ENCODE data around the gene MISP3.
A peak's percentile ranks its signal among the peaks of the same experiment; 100 is the strongest.
"Not testable (repeated sequence)": the region's sequence is repeated elsewhere in the genome, so short reads cannot be mapped to it uniquely, and the experiment has no call there.

MISP3 gene

DNA sequence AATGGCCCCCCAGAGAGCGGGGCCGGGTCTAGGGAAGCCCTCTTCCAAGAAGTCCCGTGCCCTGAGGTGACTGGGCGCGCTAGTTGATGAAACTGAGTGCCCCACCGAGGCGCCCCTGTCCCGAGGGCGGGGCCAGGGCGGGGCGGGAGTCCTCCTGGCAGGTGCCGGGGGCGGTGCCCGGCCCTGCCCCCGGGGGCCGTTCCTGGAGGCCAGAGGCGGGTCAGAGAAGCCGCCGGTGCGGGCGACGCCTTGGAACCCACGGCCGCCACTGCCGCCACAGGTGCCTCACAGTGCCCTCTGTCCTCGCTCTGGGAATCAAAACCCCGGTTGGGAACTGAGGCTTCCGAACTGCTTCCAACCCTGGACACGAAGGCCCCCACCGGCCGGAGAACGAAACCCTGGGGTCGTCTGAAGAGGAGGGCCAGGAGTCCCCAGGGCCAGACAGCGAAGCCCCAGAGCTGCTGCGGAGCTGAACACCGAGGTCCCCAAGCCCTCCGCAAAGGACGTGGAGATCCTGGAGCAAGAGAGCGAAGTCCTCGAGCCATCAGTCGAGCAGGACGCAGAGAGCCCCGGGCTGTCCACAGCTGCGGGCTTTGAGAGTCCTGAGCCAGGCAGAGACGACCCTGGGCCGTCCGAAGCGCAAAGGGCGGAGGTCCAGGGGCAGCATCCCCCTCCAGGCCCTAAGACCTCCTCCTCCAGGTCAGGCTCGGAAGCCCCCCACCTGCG is at the start of gene MISP3:
TSS of gene MISP3 (plus strand) at position 252 of the 726 bp plus-strand sequence. CDS start 524 bp downstream, outside the sequence.
- no peak for DNase-seq (ENCODE audit: low spot score)

DNA sequence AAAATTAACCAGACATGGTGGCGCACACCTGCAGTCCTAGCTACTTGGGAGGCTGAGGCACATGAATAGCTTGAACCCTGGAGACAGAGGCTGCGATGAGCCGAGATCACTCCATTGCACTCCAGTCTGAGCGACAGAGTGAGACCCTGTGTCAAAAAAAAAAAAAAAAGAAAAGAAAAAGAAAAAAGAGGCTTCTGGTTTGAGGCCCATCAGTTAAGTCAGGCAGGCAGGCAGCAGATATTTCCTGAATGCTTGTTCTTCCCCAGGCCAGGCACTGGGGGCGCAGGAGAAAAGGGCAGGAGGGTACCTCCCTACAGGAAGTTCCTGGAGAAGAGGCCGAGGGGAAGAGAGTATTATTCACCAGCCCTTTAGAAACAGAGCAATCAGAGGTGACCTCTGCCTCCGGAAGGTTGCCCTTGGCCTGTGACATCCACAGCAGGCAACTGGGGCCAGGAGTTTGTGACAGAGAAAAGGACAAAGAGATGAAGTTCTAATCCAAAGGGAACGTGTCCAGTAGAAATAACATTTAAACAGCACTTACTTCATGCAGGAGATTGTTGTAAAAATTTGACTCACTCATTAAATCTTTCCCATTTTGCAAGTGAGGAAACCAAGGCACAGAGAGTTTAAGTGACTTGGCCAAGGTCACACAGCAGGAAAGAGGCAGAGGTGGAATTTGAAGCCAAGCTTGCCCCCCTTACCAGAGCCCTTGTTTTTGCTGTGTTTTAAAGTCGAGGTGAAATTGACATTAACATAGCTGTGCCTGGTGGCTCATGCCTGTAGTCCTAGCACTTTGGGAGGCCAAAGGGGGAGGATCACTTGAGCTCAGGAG is 49.0 kb upstream of the MISP3 start:
- peak; percentile 13 for DNase-seq (ENCODE audit: low spot score)

DNA sequence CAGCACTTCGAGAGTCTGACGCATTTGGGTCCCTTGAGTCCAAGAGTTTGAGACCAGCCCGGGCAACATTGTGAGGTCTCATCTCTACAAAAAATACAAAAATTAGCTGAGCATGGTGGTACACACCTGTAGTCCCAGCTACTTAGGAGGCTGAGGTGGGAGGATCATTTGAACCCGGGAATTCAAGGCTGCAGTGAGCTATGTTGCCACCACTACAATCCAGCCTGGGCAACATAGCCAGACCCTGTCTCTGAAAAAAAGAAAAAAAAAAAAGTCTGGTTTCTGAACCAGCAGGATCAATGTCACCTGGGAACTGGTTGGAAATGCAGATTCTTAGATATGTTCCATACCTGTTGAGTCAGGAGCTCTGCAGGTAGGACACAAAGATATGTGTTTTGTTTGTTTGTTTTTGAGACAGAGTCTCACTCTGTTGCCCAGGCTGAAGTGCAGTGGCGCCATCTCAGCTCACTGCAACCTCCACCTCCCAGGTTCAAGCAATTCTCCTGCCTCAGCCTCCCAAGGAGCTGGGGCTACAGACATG is 45.9 kb upstream of the MISP3 start:
- DNase-seq (ENCODE audit: low spot score), result not testable (repeated sequence)

DNA sequence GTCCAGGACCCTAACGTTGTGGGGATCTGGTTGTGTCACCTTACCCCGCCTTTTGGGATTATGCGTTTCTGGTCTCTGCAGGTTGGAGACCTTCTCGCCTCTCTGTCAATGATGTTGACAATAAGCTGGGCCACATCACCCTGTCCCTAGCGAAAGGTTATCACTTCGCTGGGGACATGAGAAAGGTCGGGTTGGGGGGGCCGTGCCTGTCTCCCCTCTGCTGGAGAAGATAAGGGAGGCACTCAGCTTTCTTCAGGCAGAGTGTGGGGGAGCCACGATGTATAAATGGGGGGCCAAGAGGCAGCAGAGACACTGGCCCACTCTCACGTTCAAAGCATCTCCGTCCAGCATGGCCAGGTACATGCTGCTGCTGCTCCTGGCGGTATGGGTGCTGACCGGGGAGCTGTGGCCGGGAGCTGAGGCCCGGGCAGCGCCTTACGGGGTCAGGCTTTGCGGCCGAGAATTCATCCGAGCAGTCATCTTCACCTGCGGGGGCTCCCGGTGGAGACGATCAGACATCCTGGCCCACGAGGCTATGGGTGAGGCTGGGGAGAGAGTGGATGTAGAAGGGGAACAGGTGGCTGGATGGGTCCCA is 44.6 kb upstream of the MISP3 start, which contains the start of gene RLN3:
TSS of gene RLN3 (plus strand) at position 293 of the 595 bp plus-strand sequence. CDS start at position 350, 57 bp downstream.
- DNase-seq (ENCODE audit: low spot score), result no peak

DNA sequence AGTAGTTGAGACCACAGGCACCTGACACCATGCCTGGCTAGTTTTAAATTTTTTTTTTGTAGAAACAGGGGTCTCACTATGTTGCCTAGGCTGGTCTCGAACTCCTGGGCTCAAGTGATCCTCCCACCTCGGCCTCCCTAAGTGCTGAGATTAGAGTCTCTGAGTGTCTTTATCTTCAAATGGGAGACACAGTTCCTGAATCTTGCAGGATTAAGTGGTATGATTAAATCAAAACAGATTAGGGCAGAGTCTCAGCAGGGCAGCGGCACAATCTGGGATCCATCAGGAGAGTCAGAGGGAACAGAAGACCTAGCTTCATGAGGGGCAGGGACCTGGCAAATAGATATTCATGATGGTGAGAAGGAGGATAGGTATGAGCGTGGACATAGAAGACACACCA is 43.7 kb upstream of the MISP3 start:
- no peak for DNase-seq (ENCODE audit: low spot score)

DNA sequence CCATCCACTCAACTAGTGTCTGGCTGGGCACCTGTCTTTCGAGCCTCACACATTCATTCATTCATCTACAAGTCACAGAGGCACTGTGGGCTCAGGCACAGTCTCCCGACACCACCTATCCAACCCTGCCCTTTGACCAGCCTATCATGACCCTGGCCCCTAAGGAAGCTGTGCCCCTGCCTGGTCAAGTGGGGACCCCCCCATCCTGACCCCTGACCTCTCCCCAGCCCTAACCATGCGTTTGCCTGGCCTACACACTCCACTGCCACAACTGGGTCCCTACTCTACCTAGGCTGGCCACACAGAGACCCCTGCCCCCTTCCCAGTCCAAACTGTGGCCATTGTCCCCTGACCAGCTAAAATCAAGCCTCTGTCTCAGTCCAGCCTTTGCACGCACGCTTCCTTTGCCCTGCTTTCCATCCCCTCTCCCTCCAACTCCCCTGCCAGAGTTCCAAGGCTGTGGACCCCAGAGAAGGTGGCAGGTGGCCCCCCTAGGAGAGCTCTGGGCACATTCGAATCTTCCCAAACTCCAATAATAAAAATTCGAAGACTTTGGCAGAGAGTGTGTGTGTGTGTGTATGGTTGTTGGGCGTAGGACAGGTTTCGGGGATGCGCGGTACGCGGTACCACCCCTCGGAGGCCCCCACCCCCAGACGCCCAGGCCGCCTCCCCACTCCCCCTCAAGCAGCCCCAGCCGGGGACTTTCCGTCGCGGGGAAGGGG is 41.4 kb upstream of the MISP3 start:
- peak; percentile 86 for DNase-seq (ENCODE audit: low spot score)

DNA sequence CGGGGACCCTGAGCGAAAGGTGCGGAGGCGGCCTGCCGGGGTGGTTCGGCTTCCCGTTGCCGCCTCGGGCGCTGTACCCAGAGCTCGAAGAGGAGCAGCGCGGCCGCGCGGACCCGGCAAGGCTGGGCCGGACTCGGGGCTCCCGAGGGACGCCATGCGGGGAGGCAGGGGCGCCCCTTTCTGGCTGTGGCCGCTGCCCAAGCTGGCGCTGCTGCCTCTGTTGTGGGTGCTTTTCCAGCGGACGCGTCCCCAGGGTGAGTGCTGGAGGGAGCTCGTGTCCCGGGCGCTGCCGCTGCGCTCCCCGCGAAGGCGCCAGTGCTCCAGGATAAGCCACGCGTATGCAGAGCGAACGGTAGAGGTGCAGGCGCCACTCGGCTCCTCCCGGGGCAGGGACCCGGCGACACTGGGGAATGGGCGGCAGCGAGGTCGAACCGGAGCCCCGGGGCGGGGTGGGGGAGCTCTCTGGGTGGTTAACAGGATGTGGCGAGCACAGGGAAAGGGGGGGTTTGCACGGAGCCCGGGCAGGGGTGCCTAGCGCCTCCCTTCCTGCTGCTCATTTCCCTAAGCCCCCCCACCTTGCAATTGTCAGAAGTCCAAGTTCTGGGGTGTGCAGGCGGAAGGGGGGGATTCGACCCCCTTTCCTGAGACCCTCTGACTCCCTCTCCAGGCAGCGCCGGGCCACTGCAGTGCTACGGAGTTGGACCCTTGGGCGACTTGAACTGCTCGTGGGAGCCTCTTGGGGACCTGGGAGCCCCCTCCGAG is 40.7 kb upstream of the MISP3 start, which contains the start of gene IL27RA:
TSS of gene IL27RA (plus strand) at position 44 of the 762 bp plus-strand sequence. CDS start at position 155, 111 bp downstream.
- DNase-seq (ENCODE audit: low spot score), result peak; percentile 89

DNA sequence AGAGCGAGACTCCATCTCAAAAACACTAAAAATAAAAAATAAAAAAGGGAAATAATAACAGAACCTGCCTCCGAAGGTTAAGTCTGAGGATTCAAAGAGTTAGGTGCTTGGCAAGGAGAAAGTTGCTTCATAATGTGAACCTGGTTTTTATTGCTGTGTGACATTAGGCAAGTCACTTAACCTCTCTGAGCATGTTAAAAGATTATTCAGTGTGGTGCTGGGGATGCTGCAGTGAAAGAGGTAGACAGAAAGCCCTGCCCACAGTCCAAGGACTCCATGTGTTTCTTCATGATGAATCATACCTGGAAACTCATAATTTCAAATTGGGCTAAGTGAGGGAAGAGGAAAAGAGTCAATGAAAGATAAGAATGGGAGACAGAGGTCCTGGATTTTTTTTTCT is 38.6 kb upstream of the MISP3 start:
- no peak for DNase-seq (ENCODE audit: low spot score)

DNA sequence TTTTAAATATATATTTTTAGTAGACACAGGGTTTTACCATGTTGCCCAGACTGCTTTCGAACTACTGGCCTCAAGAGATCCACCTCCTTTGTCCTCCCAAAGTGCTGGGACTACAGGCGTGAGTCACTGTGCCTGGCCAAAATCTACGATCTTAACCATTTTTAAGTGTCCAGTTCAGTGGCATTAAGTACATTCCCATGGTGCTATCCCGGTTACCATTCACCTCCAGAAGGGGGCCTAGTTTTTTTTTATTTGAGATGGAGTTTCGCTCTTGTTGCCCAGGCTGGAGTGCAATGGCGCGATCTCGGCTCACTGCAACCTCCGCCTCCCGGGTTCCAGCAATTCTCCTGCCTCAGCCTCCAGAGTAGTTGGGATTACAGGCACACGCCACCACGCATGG is 37.4 kb upstream of the MISP3 start:
- DNase-seq (ENCODE audit: low spot score), result not testable (repeated sequence)

DNA sequence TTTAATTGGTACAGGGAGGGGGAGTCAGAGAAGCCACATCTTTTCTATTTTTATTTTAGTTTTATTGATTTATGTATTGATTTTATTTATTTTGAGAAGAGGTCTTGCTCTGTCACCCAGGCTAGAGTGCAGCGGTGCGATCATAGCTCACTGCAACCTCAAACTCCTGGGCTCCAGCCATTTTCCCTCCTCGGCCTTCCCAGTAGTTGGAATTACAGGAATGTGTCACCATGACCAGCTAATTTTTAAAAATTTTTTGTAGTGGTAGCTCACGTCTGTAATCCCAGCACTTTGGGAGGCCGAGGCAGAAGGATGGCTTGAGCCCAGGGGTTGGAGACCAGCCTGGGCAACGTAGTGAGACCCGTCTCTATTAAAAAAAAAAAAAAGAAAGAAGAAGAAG is 36.9 kb upstream of the MISP3 start:
- DNase-seq (ENCODE audit: low spot score), result no peak

DNA sequence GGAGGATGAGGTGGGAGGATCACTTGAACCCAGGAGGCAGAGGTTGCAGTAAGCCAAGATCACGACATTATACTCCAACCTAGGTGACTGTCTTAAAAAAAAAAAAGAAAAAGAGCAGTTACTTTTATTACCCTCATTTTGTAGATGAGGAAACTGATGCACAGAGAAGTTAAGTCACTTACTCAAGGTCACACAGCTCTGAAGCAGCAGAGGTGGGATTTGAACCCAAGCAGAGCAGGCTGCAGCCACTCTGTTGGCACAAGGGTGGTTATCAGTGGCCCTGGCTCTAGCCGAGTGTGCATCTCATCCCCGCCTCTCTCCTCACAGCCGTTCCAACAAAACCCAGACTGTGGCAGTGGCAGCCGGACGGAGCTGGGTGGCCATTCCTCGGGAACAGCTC is 33.4 kb upstream of the MISP3 start:
- DNase-seq (ENCODE audit: low spot score), result no peak

DNA sequence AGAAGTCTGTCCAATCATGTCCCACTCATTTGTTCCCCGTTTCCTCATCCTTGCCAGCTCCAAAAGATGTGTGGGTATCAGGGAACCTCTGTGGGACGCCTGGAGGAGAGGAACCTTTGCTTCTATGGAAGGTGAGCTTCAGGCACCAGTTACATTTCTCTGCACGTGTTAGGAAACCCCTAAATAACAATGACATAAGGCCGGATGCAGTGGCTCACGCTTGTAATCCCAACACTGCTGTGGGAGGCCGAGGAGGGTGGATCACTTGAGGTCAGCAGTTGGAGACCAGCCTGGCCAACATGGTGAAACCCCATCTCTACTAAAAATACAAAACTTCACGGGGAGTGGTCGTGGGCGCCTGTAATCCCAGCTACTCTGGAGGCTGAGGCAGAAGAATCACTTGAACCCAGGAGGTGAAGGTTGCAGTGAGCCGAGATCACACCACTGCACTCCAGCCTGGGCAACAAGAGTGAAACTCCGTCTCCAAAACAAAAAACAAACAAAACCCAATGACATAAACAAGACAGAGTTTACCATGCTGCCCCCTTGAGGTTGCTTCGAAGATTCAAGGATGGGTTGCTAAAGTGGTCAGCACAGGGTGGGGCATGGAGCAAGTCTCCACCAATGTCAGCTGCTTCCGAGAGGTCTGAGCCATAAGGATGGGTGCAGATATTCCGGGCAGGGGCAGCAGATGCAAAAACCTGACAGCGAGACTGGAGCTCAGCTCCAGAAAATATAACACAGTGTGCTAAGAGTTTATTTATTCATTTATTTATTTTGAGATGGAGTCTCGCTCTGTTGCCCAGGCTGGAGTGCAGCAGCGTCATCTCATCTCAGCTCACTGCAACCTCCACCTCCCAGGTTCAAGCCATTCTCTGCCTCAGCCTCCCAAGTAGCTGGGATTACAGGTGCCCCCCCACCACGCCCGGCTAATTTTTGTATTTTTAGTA is 29.7 kb upstream of the MISP3 start:
- DNase-seq (ENCODE audit: low spot score), result peak; percentile 29

DNA sequence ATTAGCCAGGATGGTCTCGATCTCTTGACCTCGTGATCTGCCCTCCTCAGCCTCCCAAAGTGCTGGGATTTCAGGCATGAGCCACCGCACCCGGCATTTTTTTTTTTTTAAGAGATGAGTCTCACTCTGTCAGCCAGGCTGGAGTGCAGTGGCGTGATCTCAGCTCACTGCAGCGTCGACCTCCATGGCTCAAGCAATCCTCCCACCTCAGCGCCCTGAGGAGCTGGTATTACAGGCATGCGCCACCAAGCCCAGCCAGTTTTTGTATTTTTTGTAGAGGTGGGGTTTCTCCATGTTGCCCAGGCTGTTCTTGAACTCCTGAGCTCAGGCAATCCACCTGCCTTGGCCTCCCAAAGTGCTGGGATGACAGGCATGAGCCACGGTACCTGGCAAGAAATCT is 24.7 kb upstream of the MISP3 start:
- DNase-seq (ENCODE audit: low spot score), result not testable (repeated sequence)

DNA sequence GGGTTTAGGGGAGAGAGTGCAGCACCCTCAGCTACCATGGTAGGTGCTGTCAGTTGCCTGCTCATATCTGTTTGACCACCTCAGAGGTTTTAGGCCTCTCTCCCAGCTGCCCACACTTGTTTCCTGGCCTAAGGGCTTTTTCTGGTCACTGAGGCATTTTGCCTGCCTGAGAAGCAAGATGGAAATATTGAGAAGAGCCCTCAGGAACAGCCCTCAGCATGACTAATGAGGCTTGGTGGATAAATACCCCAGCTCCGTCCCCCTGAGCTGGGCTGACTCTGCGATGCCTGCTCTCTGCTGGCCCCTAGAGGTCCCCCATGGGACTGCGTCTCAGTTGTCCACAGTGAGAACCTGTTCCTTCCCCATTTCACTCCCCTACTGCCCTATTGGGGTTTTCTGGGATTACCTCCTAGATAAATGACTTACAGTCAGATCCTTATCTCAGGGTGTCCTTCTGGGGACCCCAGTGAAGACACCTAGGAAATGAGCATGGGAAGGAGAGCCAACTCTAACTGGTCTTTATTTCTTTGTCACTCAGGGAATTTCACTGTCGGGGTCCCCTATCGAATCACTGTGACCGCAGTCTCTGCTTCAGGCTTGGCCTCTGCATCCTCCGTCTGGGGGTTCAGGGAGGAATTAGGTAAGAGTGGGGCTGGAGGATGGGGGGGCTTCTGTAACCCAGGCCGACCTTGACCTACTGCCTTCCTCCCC is 24.0 kb upstream of the MISP3 start:
- DNase-seq (ENCODE audit: low spot score), result peak; percentile 60

DNA sequence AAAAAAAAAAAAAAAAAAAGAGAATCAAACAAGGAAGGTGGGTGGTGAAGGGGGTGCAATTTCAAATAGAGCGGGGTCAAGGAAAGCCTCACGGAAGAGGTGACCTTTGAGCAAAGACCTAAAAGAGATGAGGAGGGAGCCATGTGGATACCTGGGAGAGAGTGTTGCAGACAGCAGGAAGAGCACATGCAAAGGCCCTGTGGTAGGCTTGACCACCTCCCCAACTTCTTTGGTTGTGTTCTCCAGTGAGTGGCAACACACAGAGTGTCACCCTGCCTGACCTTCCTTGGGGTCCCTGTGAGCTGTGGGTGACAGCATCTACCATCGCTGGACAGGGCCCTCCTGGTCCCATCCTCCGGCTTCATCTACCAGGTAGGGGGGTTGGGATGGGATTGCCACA is 22.1 kb upstream of the MISP3 start:
- DNase-seq (ENCODE audit: low spot score), result no peak

DNA sequence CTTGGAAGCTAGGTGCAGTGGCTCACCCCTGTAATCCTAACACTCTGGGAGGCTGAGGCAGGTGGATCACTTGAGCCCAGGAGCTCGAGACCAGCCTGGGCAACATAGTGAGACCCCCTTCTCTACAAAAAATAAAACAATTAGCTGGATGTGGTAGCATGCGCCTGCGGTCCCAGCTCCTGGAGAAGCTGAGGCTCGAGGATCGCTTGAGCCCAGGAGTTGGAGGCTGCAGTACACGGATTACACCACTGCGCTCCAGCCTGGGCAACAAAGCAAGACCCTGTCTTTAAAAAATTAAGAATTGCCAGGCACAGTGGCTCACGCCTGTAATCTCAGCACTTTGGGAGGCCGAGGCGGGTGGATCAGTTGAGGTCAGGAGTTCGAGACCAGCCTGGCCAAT is 21.6 kb upstream of the MISP3 start:
- DNase-seq (ENCODE audit: low spot score), result not testable (repeated sequence)

DNA sequence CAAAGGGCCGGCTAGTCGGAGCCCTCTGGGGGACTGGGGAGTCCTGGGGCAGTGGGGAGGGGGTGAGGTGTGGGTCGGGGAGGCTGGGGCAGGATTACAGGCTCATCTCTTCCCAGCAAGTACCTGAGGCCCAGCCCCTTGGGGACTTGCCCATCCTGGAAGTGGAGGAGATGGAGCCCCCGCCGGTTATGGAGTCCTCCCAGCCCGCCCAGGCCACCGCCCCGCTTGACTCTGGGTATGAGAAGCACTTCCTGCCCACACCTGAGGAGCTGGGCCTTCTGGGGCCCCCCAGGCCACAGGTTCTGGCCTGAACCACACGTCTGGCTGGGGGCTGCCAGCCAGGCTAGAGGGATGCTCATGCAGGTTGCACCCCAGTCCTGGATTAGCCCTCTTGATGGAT is 20.6 kb upstream of the MISP3 start:
- DNase-seq (ENCODE audit: low spot score), result no peak

DNA sequence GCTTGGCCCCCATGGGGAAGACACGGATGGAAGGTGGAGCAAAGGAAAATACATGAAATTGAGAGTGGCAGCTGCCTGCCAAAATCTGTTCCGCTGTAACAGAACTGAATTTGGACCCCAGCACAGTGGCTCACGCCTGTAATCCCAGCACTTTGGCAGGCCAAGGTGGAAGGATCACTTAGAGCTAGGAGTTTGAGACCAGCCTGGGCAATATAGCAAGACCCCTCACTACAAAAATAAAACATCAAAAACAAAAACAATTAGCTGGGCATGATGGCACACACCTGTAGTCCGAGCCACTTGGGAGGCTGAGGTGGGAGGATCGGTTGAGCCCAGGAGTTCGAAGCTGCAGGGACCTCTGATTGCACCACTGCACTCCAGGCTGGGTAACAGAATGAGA is 20.1 kb upstream of the MISP3 start:
- no peak for DNase-seq (ENCODE audit: low spot score)

DNA sequence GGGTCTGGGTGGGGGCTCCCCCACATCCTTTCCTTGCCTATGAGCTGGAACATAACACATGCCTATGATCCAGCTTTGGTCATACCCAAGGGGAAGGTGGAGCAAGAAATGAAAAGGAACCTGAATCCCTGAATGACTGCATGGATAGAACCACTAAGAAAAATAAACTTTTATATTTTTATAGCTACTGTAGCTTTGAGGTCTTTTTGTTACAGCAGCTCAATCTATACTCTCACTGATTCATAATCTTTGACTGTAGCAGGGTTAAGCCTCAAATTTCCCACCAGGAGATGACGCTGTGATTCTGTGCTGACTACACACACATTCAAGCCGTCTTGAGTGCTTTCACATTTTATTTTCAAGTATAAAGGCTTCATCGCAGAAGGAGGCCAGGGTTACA is 19.6 kb upstream of the MISP3 start:
- DNase-seq (ENCODE audit: low spot score), result no peak

All from CD4-positive, alpha-beta T cell treated with Interleukin-6 at 100 ng/mL for 8 hours (primary cell).